HCT116 (cell line): Measurements from ENCODE around the gene GOLGA8Q. TPM values are rescaled to one million over a fixed set of nuclear protein-coding genes. Genes with fewer than 3 reads are reported as not detected.
"Not testable (repeated sequence)": the region's sequence is repeated elsewhere in the genome, so short reads cannot be mapped to it uniquely, and the experiment has no call there.

ENCODE experiments used
- ATAC-seq: fragments of 200-7000 bp; cut with Tn5 transposase; 2 replicates; pipeline ENCODE4 v1.9.1; 2020; ENCODE audit warnings: mild to moderate bottlenecking, moderate library complexity
- BruUV-seq: library from RNA; stranded (reverse); fragments of 400-500 nt; replicated peaks from 2 replicates; lab custom pipeline; 2021; lab: Mats Ljungman, UMichigan
- CTCF ChIA-PET: fragments of 300-600 bp; sonication (Branson Sonifier 250); formaldehyde crosslinking; loops from one replicate; lab custom pipeline; 2021; ENCODE audit warnings: antibody characterized with exemption; lab: Charles Lee
- POLR2A ChIA-PET: fragments of 300-600, 350-600 bp; sonication (Branson Sonifier 250); formaldehyde crosslinking; loops from one replicate; lab custom pipeline; 2021; ENCODE audit warnings: antibody characterized with exemption; lab: Charles Lee
- RAD21 ChIA-PET, 2 experiments: fragments of 300-600 bp; sonication (Branson Sonifier 250); formaldehyde crosslinking; loops; one replicate each; lab custom pipeline; 2023; ENCODE audit warnings: low total read pairs in 2 of 2; ENCODE audit not compliant: uncharacterized antibody in 2 of 2, unreplicated experiment in 2 of 2, low non-redundant PET in 1 of 2; lab: Charles Lee
- DNase-seq: peaks from one replicate; pipeline ENCODE4 v3.0.0-alpha.2; 2010; ENCODE audit warnings: low read depth, low spot score
- H2AFZ ChIP-seq: fragments of 200-600 bp; shearing (Covaris generic), sonication (generic); 2 replicates; pipeline ENCODE4 v1.6.1; 2017; ENCODE audit warnings: low read depth, mixed run types, mixed read lengths, antibody characterized with exemption, low read length; ENCODE audit not compliant: poor library complexity, severe bottlenecking
- H3K27ac ChIP-seq: 2 replicates; pipeline ENCODE4 v1.5.1; 2012; ENCODE audit warnings: low read depth, low read length
- H3K27me3 ChIP-seq: fragments of 200-600 bp; sonication (generic); 2 replicates; pipeline ENCODE4 v1.6.1; 2016; ENCODE audit warnings: mixed run types, low read length, mixed read lengths; ENCODE audit not compliant: insufficient read depth
- H3K36me3 ChIP-seq, 2 experiments: fragments of 200-500 bp in 1 of 2; fragments of 200-600 bp in 1 of 2; sonication (Bioruptor generic) in 1 of 2; sonication (generic) in 1 of 2; 2 replicates each; pipeline versions ENCODE4 v1.5.1 to v1.6.1; 2014 to 2016; ENCODE audit warnings: low read length in 2 of 2, inconsistent platforms in 1 of 2, mixed read lengths in 1 of 2, mixed run types in 1 of 2; ENCODE audit not compliant: insufficient read depth in 2 of 2, control insufficient read depth in 1 of 2
- H3K4me1 ChIP-seq, 2 experiments: fragments of 200-600 bp in 1 of 2; sonication (generic) in 1 of 2; 2 replicates each; pipeline versions ENCODE4 v1.5.1 to v1.6.1; 2012 to 2017; ENCODE audit warnings: low read length in 2 of 2, inconsistent platforms in 1 of 2, mild to moderate bottlenecking in 1 of 2, mixed read lengths in 1 of 2, mixed run types in 1 of 2, moderate library complexity in 1 of 2; ENCODE audit not compliant: insufficient read depth in 2 of 2, control insufficient read depth in 1 of 2
- H3K4me2 ChIP-seq: fragments of 200-600 bp; sonication (generic); 2 replicates; pipeline ENCODE4 v1.6.1; 2017; ENCODE audit warnings: mixed run types, low read length, mixed read lengths
- H3K4me3 ChIP-seq, 2 experiments: fragments of 200-600 bp in 1 of 2; sonication (generic) in 1 of 2; replicated peaks in 1 of 2; 2 replicates each; pipeline ENCODE4 v1.5.1; 2011 to 2016; ENCODE audit warnings: low read length in 2 of 2, control low read depth in 1 of 2, low read depth in 1 of 2, mild to moderate bottlenecking in 1 of 2, mixed read lengths in 1 of 2, mixed run types in 1 of 2
- H3K79me2 ChIP-seq: fragments of 200-600 bp; sonication (generic); 2 replicates; pipeline ENCODE4 v1.6.1; 2017; ENCODE audit warnings: mild to moderate bottlenecking, mixed run types, low read length, moderate library complexity, mixed read lengths; ENCODE audit not compliant: insufficient read depth
- H3K9ac ChIP-seq: fragments of 200-600 bp; sonication (generic); 2 replicates; pipeline ENCODE4 v1.6.1; 2016; ENCODE audit warnings: low read length, mixed read lengths
- H3K9me2 ChIP-seq: fragments of 200-600 bp; sonication (generic), shearing (Covaris generic); 2 replicates; pipeline ENCODE4 v1.6.1; 2017; ENCODE audit warnings: mixed run types, mild to moderate bottlenecking, moderate library complexity; ENCODE audit not compliant: insufficient read depth
- H3K9me3 ChIP-seq, 2 experiments: fragments of 200-500 bp in 1 of 2; fragments of 200-600 bp in 1 of 2; sonication (Bioruptor generic) in 1 of 2; sonication (generic) in 1 of 2; 2 replicates each; pipeline ENCODE4 v1.6.1; 2014 to 2017; ENCODE audit warnings: low read length in 2 of 2, mixed read lengths in 2 of 2, inconsistent platforms in 1 of 2, low read depth in 1 of 2, mild to moderate bottlenecking in 1 of 2, mixed run types in 1 of 2, moderate library complexity in 1 of 2; ENCODE audit not compliant: control insufficient read depth in 1 of 2, insufficient read depth in 1 of 2
- H4K20me1 ChIP-seq: fragments of 200-600 bp; sonication (generic), shearing (Covaris generic); 2 replicates; pipeline ENCODE4 v1.6.1; 2017; ENCODE audit warnings: mixed run types, mild to moderate bottlenecking, moderate library complexity; ENCODE audit not compliant: insufficient read depth
- intact Hi-C: fragments of 100-400 bp; cut with micrococcal nuclease; formaldehyde crosslinking; loops from 2 replicates; pipeline ENCODE4 v1.10.0; 2022
- total RNA-seq: library from RNA; stranded (reverse); gene quantifications from one replicate; pipeline ENCODE4 v1.2.1, GENCODE V29; 2021; ENCODE audit not compliant: unreplicated experiment

The GOLGA8Q gene
- total RNA-seq, 1 experiment from 2014 or later: not detected

DNA sequence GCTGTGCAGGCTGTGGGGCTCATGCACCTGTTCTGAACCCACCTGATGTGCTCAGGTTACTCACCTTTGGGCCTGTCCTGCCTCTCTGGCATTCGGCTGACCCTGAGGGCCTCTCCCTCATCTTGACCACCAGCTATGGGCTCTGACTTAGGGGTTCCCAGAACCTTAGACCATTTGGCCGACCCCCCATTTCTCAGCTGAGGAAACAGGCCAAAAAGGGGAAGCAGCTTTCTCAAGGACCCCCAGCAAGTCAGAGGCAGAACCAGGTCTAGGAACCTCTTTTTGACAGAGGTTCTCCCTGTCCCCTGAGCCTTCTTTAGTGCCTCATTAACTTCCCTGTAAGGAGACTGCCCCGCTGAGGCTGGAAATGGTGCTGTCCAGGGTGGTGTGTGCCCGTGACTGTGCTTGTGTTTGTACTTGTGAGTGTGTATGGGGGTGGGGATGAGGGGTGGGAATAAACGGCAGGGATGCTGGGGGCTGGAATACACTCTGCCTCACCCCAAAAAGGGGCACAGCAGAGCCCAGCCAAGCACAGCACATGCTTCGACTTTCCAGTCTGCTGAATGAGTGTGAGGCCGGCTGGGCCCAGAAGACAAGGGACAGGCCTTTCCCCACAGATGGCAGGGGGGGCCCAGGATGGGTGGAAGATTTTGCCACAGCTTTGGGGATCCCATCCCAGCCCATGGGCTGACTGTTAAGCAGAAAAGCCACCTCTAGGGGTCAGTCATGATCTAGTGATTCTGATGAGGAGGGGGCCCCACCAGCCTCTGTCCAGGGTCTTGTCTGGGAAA lies 28.2 kb upstream of the GOLGA8Q start:
- H3K4me1 ChIP-seq, H4K20me1 ChIP-seq, H3K27me3 ChIP-seq, H3K4me2 ChIP-seq, H3K36me3 ChIP-seq, BruUV-seq, H3K27ac ChIP-seq, ATAC-seq, H3K4me3 ChIP-seq, H3K9ac ChIP-seq, intact Hi-C loops, H3K79me2 ChIP-seq, POLR2A ChIA-PET, H3K9me3 ChIP-seq, H2AFZ ChIP-seq, RAD21 ChIA-PET, DNase-seq, H3K9me2 ChIP-seq, CTCF ChIA-PET: not testable (repeated sequence)

DNA sequence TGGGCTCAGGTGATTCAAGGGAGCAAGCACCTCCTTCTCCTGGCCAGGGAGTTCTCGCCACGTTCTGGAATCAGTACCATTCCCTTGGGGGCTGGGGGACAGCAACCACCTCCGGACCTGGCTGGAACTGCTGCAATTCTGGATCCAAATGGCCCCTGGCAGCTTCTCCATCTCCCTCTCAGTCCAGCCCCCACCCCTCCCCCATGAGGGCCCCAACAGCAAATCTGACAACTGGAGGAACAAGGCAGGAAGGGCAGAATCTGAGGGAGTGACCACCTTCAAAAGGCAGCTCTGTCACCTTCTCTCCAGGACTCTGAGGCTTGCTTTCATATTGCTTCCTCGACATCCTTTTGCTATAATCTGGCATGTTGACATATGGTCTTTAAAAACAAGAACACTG lies 25.9 kb upstream of the GOLGA8Q start:
- H3K36me3 ChIP-seq, H3K79me2 ChIP-seq, H3K4me3 ChIP-seq, H3K9me2 ChIP-seq, RAD21 ChIA-PET, H3K27ac ChIP-seq, H2AFZ ChIP-seq, POLR2A ChIA-PET, BruUV-seq, H3K9ac ChIP-seq, H4K20me1 ChIP-seq, ATAC-seq, H3K9me3 ChIP-seq, CTCF ChIA-PET, intact Hi-C loops, DNase-seq, H3K4me2 ChIP-seq, H3K4me1 ChIP-seq, H3K27me3 ChIP-seq: not testable (repeated sequence)

GRCh38 chr15:30529049-30529448 lies 22.8 kb upstream of the GOLGA8Q start:
- H3K36me3 ChIP-seq, BruUV-seq, CTCF ChIA-PET, H2AFZ ChIP-seq, intact Hi-C loops, H4K20me1 ChIP-seq, RAD21 ChIA-PET, H3K9me2 ChIP-seq, DNase-seq, H3K9ac ChIP-seq, H3K4me2 ChIP-seq, ATAC-seq, H3K27ac ChIP-seq, H3K9me3 ChIP-seq, H3K27me3 ChIP-seq, POLR2A ChIA-PET, H3K79me2 ChIP-seq, H3K4me3 ChIP-seq, H3K4me1 ChIP-seq: not testable (repeated sequence)

DNA sequence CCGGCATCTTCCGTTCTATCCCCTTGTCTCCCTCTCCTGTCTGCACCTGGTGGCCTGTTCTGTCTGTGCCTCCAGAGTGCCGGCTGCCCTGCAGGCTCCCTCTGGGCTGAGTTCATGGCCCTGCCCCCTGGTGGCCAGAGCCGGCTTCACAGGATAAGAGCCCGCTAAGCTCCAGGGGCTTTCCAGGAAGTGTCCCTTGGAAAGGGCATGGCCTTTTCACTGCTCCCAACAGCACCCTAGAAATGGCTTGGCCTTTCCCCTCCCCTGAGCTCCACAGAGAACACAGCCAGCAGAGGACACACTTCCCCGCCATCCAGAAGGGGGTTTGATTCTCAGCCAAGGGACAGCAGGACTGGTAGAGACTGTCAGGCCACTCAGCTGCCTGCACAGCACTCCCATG lies 15.1 kb downstream of the GOLGA8Q start:
- H3K79me2 ChIP-seq, intact Hi-C loops, H2AFZ ChIP-seq, H4K20me1 ChIP-seq, BruUV-seq, CTCF ChIA-PET, H3K36me3 ChIP-seq, RAD21 ChIA-PET, H3K9me2 ChIP-seq, H3K4me2 ChIP-seq, H3K27ac ChIP-seq, H3K4me1 ChIP-seq, H3K27me3 ChIP-seq, H3K4me3 ChIP-seq, DNase-seq, H3K9ac ChIP-seq, H3K9me3 ChIP-seq, POLR2A ChIA-PET: not testable (repeated sequence)
- ATAC-seq: peak; percentile 86
